ENCODE results near the gene MEIKIN.

The MEIKIN gene

GRCh38 chr5:131973089-131973712 is 27.7 kb upstream of the MEIKIN start:
- no peak for DNase-seq

- DNase-seq = no peak
Observed at GRCh38 chr5:131968396-131968954, 23.0 kb upstream of the MEIKIN start.

GRCh38 chr5:131966551-131966950 is 21.1 kb upstream of the MEIKIN start:
- DNase-seq = no peak

GRCh38 chr5:131965826-131966415 is 20.5 kb upstream of the MEIKIN start:
- DNase-seq = no peak

GRCh38 chr5:131959906-131960305 is 14.4 kb upstream of the MEIKIN start:
- DNase-seq = no peak

- DNase-seq = no peak
Observed at GRCh38 chr5:131959136-131959535, 13.7 kb upstream of the MEIKIN start.

GRCh38 chr5:131957721-131958441 is 12.4 kb upstream of the MEIKIN start:
- DNase-seq = no peak

- DNase-seq = no peak
Observed at GRCh38 chr5:131953969-131954368, 8.5 kb upstream of the MEIKIN start.

- no peak for DNase-seq
Observed at GRCh38 chr5:131952301-131952857, 6.9 kb upstream of the MEIKIN start.

- no peak for DNase-seq
Observed at GRCh38 chr5:131950706-131951105, 5.2 kb upstream of the MEIKIN start.

GRCh38 chr5:131947445-131947844 is 2.0 kb upstream of the MEIKIN start:
- DNase-seq = no peak

GRCh38 chr5:131944702-131945550 is 537 bp downstream of the MEIKIN start:
- peak; percentile 47 to 60 for DNase-seq

- peak; percentile 63 to 73 for DNase-seq
Observed at GRCh38 chr5:131943916-131944315, 1.5 kb downstream of the MEIKIN start.

GRCh38 chr5:131942016-131942415 is 3.4 kb downstream of the MEIKIN start:
- peak; percentile 47 to 74 for DNase-seq

GRCh38 chr5:131939690-131940345 is 5.6 kb downstream of the MEIKIN start:
- no peak for DNase-seq

- DNase-seq = no peak
Observed at GRCh38 chr5:131932235-131932634, 13.2 kb downstream of the MEIKIN start.

- no peak for DNase-seq
Observed at GRCh38 chr5:131928957-131929356, 16.5 kb downstream of the MEIKIN start.

- no peak for DNase-seq
Observed at GRCh38 chr5:131926168-131926567, 19.3 kb downstream of the MEIKIN start.

GRCh38 chr5:131916481-131916880 is 29.0 kb downstream of the MEIKIN start:
- no peak for DNase-seq

- DNase-seq = no peak
Observed at GRCh38 chr5:131914472-131914871, 31.0 kb downstream of the MEIKIN start.

- no peak for DNase-seq
Observed at GRCh38 chr5:131913603-131914002, 31.9 kb downstream of the MEIKIN start.

GRCh38 chr5:131906668-131907067 is 38.8 kb downstream of the MEIKIN start:
- DNase-seq = no peak
